GDM1 (cell line): ENCODE data around the gene KIF27.
"Not testable (repeated sequence)": the region's sequence is repeated elsewhere in the genome, so short reads cannot be mapped to it uniquely, and the experiment has no call there.

ENCODE experiments used
- DNase-seq: peaks from one replicate; lab custom pipeline; 2025; lab: John Stamatoyannopoulos, UW

The KIF27 gene

DNA sequence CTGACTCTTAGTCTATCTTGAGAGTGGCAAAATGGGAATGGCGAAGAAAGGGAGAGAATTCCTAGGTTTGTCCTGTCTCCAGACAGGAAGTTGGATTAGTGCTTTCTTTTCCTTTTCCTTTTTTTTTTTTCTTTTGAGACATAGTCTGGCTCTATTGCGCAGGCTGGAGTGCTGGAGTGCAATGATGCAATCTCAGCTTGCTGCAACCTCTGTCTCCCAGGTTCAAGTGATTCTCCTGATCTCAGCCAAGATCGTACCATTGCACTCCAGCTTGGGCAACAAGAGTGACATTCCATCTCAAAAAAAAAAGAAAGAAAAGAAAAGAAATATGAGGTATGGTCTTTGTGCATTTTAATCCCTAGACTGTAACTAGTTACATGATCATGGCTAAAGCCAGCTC is 12.6 kb upstream of the KIF27 start:
- no peak for DNase-seq

DNA sequence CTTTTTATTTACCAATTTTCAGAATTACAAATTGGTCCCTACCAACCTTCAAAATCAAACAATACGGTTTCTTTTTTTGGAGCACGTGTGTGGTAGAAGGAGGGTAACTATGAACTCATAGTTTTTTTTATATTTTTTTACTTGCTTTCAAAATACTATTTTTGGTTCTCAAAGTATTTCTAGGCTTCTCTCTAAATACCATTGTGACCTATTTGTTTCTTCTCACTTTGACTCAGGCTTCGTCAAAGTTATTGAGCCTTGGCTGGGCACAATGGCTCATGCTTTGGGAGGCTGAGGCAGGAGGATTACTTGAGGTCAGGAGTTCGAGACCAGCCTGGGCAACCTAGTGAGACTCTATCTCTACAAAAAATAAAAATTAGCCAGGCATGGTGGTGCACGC is 11.6 kb upstream of the KIF27 start:
- DNase-seq: no peak

DNA sequence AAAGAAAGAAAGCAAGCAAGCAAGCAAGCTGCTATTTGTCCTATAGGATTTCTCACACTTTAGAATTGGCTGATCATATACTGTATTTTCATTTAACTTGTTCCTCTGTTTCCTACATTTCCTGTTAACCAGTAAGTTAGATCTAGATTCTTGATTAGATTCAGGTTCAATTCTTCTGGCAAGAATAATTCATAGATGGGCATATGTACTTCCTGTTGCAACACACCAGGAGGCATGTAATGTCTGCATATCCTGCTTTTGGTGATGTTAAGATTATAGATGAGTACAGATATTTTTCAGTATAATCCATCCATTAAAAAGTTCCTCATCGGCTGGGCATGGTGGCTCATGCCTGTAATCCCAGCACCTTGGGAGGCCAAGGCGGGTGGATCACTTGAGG is 10.8 kb upstream of the KIF27 start:
- DNase-seq: no peak

DNA sequence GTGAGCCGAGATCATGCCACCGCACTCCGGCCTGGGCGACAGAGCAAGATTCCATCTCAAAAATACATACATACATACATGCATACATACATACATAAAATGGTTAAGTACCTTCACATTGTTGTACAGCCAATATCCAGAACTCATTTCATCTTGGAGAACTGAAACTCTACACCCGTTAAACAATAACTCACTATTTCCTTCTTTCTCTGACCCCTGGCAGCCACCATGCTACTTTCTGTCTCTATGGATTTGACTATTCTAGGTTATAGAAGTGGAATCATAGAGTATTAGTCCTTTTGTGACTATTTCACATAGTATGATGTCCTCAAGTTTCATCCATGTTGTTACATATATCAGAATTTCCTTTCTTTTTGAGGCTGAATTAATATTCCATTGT is 9.6 kb upstream of the KIF27 start:
- no peak for DNase-seq

DNA sequence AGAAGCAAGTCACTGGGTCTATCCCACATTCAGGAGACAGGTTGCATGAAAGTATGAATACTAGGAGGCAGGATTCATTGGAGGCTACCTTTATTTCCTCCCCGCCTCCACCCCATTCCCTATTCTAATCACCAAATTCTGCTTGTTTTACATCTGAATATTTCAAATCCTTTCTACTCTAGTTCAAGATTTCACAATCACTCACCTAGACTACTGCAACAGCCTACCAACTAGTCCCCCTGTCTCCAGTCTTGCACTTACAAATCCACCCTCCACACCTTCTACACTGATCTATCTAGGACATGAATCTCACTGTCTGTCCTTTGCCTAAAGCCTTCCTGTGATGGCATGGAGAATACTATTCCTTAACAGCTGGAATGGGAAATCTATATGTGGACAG is 6.4 kb upstream of the KIF27 start:
- no peak for DNase-seq

DNA sequence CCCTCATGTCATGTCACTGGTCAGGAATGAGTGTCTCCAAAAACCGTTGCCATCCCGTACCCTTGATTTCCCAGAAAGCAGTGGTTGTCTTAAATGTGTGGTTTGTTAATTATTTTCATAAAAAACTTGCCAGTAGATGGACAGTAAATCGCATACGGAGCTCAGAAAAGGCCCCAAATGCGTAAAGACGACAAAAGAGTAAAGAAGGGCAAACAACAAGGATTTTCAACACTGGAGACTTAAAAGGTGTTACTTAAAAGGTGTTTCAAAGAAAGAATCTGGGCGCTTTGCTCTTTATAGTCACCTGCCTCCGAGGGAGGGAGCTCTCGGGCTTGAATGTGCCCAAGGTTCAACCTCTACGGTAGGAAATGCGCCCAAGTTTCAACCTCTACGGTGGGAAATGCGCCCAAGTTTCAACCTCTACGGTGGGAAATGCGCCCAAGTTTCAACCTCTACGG is 734 bp downstream of the KIF27 start:
- DNase-seq: no peak

DNA sequence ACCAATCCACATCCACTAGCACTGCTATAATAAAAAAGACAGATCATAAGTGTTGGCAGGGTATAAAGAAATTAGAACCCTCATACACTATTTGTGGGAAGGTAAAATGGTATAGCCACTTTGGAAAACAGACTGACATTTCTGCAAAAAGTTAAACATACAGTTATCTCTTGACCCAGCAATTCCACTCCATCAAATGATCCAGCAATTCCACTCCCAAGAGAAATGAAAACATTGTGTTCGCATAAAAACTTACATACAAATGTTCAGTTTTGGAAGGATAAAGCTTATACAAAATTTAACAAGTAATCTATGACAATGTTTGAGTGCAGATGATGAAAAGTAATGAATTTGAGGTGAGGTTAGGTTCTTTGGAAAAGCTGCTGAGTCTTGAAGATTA is 2.1 kb downstream of the KIF27 start:
- no peak for DNase-seq

DNA sequence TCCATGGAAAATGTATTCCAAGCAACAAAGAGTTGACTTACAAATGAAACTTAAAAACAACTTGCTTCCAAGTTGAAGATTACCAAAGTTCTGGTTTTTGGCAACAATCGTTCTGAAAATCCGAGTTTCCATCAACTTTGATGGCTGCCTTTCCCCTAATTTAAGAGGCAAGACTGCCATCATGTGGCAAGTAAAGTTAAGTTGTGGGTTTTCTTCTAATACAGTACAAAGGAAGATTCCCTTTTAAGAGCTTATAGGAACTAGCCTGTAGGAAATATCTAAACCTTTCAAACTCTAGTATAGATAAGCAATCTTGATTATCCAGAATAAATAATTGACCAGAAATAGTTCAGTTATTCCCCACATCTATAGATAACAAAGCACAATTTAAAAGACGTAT is 9.0 kb downstream of the KIF27 start:
- not testable (repeated sequence) for DNase-seq

DNA sequence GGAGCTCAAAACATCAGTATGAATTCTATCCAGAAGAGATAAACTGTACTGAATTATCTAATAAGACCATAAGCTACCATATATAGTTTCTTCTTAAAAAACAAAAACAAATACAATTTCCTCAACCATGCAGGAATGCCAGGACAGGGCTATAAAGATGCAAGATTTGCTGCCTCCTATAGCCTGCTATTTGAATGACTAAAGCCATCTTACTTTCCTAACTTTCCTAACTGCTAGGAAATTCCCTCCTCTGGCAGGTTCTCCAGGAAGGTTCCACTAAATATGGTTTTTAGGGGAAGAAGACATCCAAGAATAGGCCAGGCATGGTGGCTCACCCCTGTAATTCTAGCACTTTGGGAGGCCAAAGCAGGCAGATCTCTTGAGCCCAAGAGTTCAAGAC is 15.1 kb downstream of the KIF27 start:
- no peak for DNase-seq

DNA sequence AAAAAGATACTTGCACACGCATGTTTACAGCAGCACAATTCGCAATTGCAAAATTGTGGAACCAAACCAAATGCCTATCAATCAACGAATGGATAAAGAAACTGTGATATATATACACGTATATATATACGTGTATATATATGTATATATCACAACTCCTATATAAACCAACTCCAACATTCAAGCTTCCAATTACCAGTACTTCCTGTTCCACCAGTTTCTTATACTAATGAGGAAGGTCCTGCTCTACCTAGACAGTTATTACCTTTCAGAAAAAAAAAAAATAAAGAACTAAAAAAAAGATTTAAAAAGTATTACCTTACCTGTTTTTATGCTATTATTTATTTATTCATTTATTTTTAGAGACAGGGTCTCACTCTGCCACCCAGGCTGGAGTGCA is 20.6 kb downstream of the KIF27 start:
- not testable (repeated sequence) for DNase-seq

DNA sequence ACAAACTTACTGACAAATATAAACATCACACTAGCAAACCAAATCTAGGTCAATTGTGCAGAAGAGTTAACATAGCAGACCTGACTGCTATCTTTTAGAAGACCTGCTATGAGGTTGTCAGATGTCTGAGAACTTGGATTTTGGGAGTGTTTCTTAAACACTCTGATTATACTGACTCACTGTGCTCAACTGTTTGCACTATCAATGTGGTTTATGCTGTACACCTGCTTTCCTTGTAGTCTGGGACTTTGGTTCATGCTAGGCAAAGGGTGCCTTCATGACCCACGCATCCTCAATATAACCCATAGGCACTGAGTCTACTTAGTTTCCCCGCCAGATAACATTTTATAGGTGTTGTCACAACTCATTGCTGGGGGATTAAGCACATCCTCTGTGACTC is 26.9 kb downstream of the KIF27 start:
- not testable (repeated sequence) for DNase-seq

DNA sequence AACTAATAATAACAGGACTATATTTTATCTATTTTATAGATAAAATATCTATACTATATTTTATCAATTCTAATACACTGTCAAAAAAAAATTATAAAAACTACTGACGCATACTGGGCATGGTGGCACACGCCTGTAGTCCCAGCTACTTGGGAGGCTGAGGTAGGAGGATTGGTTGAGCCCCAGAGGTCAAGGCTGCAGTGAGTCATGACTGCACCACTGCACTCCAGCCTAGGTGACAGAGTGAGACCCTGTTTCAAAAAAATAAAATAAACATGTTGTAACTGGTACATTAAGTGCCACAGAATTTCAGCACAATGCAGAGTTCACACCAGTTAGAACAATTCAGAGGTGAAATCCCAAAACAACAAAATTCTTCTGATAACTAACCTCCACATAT is 34.7 kb downstream of the KIF27 start:
- DNase-seq: not testable (repeated sequence)

DNA sequence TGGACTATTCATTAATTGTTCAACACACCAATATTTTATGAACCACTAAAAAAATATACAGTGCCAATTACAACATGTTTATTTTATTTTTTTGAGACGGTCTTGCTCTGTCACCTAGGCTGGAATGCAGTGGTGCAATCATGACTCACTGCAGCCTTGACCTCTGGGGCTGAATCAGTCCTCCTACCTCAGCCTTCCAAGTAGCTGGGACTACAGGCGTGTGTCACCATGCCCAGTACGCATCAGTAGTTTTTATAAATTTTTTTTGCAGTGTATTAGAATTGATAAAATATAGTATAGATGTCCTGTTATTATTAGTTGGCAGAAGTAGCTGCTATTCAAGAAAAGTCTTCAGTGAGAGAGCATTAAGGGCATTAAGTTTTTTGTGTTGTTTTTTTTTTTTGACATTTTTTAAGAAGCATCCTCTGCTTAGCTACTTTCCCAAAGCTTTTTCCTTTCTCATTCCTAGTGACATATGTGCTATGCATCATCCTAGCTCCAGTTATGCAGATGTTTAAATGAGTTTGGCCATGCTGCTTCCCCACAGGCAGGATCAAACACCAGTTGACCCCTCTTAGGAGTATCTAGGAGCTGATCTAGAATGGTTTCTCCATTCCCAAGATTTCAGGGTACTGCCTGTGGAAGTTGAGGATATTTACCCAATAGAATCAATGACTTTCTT is 35.5 kb downstream of the KIF27 start:
- not testable (repeated sequence) for DNase-seq

DNA sequence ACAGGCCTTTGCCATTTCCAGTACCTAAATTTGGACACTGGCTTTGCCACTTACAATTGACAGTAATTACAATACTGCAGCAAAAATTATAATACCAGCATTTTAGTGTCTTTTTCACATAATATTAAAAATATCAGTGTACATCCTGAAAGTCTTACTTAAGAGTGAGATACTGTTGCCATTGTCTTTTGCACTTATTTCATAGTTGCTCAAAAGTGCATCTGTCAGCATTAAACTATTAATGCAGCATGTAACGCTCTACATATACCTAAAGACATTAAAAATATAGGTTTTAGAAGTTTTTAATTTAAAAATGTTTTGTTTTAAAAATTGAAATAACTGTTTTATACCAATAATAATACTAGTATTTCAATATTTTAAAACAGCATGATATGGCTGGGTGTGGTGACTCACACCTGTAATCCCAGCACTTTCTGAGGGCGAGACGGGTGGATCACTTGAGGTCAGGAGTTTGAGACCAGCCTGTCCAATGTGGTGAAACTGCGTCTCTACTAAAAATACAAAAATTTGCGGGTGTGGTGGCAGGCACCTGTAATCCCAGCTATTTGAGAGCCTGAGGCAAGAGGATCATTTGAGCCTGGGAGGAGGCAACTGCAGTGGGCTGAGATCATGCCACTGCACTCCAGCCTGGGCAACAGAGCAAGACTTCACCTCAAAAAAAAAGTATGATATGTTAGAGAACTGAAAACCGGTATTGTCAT is 39.4 kb downstream of the KIF27 start:
- not testable (repeated sequence) for DNase-seq

DNA sequence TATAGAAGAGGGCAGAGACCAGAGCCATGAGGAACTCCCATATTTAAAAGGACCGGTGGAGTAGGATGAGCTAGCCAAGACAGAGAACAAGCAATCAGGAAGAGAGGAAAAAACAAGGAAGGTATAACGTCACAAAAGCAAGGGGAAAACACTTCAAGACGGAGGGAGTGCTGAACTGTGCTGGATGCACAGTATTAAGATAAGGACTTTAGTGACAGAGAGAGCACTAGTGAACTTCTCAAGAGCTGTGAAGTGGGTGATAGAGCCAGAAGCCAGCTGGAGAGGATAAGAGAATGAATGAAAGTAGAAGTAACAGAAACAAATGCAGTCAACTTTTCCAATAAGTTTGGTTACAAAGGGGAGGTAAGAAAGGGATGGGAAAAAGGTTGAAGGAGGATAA is 45.7 kb downstream of the KIF27 start:
- DNase-seq: not testable (repeated sequence)

DNA sequence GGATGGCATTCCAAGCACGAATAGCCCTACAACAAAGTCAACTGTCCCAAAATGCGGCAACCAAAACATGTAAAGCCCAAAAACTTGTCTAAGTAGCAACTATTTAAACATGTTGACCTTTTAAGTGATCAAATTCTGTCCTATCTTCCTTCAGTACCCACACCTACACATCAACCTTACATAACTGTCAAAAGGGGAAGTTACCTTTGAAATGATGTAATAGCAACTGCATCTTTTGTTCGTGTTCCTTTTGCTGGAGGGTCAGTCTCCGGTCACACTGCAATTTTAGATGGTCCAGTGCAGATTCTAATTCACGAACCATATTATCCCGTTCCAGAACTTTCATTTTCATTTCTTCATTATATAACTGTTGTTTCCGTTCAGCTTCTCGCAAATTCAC is 71.3 kb downstream of the KIF27 start:
- not testable (repeated sequence) for DNase-seq

DNA sequence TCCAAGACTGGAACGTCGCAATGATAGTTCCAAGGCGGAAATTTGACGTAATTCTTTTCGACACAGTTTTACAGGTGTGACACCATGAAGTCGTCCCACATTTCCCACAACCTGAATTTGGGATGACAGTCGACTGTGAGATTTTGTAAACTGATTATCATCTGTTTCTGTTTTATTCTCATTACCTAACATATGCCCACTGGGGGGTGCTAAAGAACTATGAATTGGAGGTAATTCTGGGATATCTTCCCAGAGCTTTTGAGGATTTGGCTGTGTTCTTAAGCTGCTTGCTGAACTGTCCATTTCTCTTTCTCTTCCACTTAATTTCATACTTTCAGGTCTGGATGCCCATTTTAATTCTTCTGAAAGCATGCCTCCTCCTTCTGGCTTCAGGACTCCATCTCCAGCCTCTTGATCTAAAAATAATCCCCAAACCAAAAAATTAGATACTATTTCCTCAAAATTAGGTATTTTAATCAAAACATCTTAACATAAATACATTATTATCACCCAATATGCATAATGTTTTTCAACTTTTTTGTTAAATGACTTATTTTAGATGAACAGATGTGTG is 84.1 kb downstream of the KIF27 start:
- not testable (repeated sequence) for DNase-seq

DNA sequence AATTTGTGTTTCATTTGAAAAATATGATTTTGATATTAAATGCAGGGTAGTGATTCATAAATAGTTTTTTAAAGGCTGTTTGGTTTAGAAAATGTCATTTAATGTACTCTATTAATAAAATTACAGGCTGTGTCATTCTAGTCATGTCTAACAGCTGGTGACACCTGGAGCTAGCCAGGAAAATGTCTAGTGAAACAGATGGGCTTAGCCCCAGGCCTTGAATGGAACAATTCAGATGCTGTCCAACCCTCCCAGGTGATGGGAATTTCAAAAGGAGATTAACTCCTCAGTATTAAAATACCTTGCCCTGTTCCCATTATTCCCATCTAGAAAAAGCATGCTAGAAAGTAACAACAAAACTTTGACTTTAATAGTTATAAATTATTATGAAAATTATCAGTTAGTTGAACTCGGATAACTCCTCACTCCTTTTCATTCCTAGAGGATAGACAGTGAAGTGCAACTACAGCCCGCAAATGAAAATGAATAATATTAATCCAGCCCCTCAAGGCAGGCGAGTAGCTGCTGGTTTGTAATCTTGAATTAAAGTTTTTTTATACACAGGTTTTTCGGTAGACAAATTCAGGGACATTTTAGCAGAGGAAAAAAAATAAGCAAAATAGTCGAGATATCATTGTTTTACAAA is 90.7 kb downstream of the KIF27 start:
- DNase-seq: not testable (repeated sequence)

DNA sequence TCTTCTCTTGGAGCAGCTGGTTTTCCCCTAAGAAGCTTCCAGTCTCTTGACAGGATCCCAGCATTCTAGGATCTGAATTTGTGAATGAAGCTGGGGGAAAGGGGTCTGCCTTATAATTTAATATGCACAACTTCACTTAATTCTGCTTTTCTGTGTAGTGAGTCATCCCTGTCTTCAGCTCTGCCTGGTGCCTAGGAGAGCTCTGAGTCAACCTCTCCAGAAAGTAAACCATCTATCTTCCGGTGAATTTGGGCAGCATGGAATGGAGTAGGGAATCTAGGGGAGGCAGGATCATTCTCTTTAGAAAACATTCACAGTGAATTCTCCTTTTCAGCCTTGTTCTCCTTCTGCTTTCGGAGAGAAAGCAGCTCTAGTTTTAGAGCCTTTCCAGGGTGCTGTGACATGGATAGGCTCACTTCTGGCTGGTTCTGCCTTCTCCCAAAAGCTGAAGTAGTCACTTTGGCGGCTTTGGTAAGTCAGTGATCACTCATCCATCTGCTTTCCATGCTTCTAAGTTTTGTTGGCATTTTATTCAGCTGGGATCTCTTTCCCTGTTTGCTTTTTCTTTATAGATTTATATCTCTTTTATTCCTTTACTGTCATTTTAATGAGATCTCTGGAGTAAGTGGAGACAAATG is 96.1 kb downstream of the KIF27 start:
- not testable (repeated sequence) for DNase-seq

DNA sequence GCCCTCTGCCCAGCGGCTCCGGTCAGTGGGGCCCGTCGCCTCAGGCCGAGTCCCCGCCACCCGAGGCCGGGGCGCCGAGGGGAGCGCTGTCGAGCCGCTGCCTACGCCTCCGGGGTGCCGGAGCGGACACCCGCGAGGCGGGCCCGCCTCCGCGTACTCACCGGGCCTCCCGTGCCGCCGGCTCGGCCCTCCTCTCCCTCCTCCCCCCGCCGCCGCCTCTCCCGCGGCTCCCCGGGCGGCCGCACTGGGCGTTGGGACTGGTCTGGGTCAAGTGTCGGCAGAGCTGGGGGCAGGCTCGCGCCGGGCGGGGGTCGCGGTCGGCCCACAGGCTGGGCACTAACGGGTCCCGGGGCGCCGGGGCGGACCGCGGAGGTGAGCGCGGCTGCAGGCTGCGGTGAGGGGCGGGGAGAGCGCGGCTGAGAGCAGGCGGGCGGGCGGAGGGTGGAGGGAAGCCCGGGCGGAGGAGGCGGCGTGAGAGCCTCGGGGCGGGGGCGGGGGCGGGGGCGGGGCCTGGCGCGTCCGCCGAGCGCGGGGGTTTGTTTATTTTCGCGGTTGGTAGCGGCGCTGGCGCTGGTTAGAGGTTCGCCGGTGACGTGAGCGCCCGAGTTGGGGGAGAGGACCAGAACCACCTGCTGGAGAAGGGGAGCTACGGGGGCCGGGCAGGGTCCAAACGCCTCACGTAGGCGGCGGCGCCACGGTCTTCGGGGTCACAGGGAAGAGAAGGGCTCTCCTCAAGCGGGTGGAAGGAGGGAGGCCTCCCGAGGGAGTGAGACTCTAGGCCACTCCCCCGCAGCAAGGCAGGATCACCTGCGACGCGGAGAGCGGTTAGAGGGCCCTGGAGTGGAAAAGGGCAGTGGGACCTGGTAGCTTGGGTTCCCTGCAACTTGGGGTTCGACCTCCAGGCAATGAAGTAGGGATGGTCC is 103.6 kb downstream of the KIF27 start, which contains the start of gene GKAP1:
GKAP1 (minus strand) TSS at position 414 of the 923 bp plus-strand sequence. CDS start 11,252 bp downstream, outside the sequence.
- peak; percentile 51 for DNase-seq

DNA sequence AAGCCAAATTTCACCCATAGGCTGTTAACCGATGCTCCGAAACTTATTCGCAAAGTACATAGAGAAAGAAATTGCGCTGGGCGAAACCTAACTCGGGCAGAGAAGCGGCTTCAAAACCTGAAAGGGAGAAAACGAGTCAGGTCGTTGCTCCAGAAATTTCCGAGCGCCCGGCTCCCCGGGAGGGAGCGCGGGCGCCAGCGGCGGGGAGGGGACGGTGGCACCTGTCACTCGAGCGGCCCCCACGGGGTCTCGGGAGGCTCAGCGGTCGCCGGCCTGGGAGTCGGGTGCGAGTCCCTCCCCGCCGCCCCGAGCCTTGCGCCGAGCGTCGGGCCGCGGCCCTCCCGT is 104.2 kb downstream of the KIF27 start:
- not testable (repeated sequence) for DNase-seq
